HG02588 (cell line): ENCODE data around the gene TSHZ2.

ENCODE experiments used
- ATAC-seq: cut with Tn5 transposase; IDR thresholded peaks from one replicate; pipeline ENCODE4 v1.9.1; 2021; ENCODE audit warnings: mild to moderate bottlenecking, moderate library complexity; ENCODE audit not compliant: unreplicated experiment

Gene TSHZ2

GRCh38 chr20:53331151-53331973 lies 359.2 kb downstream of the TSHZ2 start:
- ATAC-seq: no peak

GRCh38 chr20:53332022-53332837 lies 360.1 kb downstream of the TSHZ2 start:
- ATAC-seq: no peak

GRCh38 chr20:53334861-53335260 lies 362.7 kb downstream of the TSHZ2 start:
- ATAC-seq: no peak

GRCh38 chr20:53335555-53335954 lies 363.4 kb downstream of the TSHZ2 start:
- no peak for ATAC-seq

- no peak for ATAC-seq
Measured at GRCh38 chr20:53336892-53337291, 364.7 kb downstream of the TSHZ2 start.

- no peak for ATAC-seq
Measured at GRCh38 chr20:53337390-53338101, 365.4 kb downstream of the TSHZ2 start.

- ATAC-seq: no peak
Measured at GRCh38 chr20:53338716-53339115, 366.6 kb downstream of the TSHZ2 start.

- ATAC-seq: no peak
Measured at GRCh38 chr20:53342429-53342828, 370.3 kb downstream of the TSHZ2 start.

- no peak for ATAC-seq
Measured at GRCh38 chr20:53343448-53343847, 371.3 kb downstream of the TSHZ2 start.

- ATAC-seq: no peak
Measured at GRCh38 chr20:53344891-53345290, 372.7 kb downstream of the TSHZ2 start.

GRCh38 chr20:53345536-53346334 lies 373.6 kb downstream of the TSHZ2 start:
- ATAC-seq: no peak

GRCh38 chr20:53346335-53346648 lies 374.1 kb downstream of the TSHZ2 start:
- no peak for ATAC-seq

- ATAC-seq: no peak
Measured at GRCh38 chr20:53349730-53350129, 377.6 kb downstream of the TSHZ2 start.

- no peak for ATAC-seq
Measured at GRCh38 chr20:53352727-53353440, 380.7 kb downstream of the TSHZ2 start.

- no peak for ATAC-seq
Measured at GRCh38 chr20:53354314-53354713, 382.2 kb downstream of the TSHZ2 start.

GRCh38 chr20:53355790-53356189 lies 383.6 kb downstream of the TSHZ2 start:
- ATAC-seq: no peak

- ATAC-seq: no peak
Measured at GRCh38 chr20:53359425-53359824, 387.3 kb downstream of the TSHZ2 start.

GRCh38 chr20:53360852-53361251 lies 388.7 kb downstream of the TSHZ2 start:
- ATAC-seq: no peak

GRCh38 chr20:53362736-53363135 lies 390.6 kb downstream of the TSHZ2 start:
- no peak for ATAC-seq

GRCh38 chr20:53364646-53365045 lies 392.5 kb downstream of the TSHZ2 start:
- no peak for ATAC-seq
